Fibroblast of villous mesenchyme (primary cell): ENCODE data around the gene TBC1D30. TPM values are rescaled to one million over a fixed set of nuclear protein-coding genes. Genes with fewer than 3 reads are reported as not detected.

Source experiments
- DNase-seq: peaks from one replicate; pipeline ENCODE4 v3.0.0-alpha.2; 2010; ENCODE audit warnings: low read depth
- H3K4me3 ChIP-seq: 2 replicates; pipeline ENCODE4 v1.5.1; 2011; ENCODE audit warnings: low read depth, mild to moderate bottlenecking, low read length
- total RNA-seq: library from RNA; depleted of rRNA; stranded (reverse); fragments of >200 nt; gene quantifications from 2 replicates; pipeline ENCODE4 v1.2.3, GENCODE V29; 2012
- TF ChIP-seq, protein P1 (sequence below): IDR thresholded peaks from 2 replicates; pipeline ENCODE4 v1.5.1; 2012; ENCODE audit warnings: low read depth, mild to moderate bottlenecking, low read length; ENCODE audit not compliant: insufficient read depth

The TBC1D30 gene
- total RNA-seq, 1 donor: under 0.01 TPM

- DNase-seq: no peak
- H3K4me3 ChIP-seq: no peak overlapping the region
- TF ChIP-seq, protein P1, sequence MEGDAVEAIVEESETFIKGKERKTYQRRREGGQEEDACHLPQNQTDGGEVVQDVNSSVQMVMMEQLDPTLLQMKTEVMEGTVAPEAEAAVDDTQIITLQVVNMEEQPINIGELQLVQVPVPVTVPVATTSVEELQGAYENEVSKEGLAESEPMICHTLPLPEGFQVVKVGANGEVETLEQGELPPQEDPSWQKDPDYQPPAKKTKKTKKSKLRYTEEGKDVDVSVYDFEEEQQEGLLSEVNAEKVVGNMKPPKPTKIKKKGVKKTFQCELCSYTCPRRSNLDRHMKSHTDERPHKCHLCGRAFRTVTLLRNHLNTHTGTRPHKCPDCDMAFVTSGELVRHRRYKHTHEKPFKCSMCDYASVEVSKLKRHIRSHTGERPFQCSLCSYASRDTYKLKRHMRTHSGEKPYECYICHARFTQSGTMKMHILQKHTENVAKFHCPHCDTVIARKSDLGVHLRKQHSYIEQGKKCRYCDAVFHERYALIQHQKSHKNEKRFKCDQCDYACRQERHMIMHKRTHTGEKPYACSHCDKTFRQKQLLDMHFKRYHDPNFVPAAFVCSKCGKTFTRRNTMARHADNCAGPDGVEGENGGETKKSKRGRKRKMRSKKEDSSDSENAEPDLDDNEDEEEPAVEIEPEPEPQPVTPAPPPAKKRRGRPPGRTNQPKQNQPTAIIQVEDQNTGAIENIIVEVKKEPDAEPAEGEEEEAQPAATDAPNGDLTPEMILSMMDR: no peak
Measured at GRCh38 chr12:64877363-64878004, 53.0 kb downstream of the TBC1D30 start.

- TF ChIP-seq, protein P1: no peak
- no peak for DNase-seq
- H3K4me3 ChIP-seq: no peak overlapping the region
Measured at GRCh38 chr12:64882687-64883086, 58.2 kb downstream of the TBC1D30 start.

GRCh38 chr12:64883264-64884163 is 59.1 kb downstream of the TBC1D30 start:
- TF ChIP-seq, protein P1: peak; percentile 11
- DNase-seq: no peak
- H3K4me3 ChIP-seq: no peak overlapping the region

DNA sequence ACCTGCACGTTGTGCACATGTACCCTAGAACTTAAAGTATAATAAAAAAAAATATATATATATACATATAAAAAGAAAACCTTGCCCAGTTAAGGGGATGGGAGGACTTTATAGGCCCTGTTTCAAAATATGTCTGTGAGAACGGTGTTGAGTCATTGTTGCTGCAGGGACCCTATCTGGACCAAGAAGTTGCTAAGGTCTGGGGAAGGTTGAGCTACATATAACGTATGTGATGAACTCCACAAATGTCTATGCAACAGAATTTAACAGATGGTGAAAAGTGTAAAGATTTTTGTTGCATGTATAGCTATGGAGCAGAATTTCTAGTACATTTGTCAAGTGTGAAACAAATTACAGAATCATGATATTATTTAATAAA is 59.7 kb downstream of the TBC1D30 start:
- TF ChIP-seq, protein P1: no peak
- no peak overlapping the region for H3K4me3 ChIP-seq
- no peak for DNase-seq

DNA sequence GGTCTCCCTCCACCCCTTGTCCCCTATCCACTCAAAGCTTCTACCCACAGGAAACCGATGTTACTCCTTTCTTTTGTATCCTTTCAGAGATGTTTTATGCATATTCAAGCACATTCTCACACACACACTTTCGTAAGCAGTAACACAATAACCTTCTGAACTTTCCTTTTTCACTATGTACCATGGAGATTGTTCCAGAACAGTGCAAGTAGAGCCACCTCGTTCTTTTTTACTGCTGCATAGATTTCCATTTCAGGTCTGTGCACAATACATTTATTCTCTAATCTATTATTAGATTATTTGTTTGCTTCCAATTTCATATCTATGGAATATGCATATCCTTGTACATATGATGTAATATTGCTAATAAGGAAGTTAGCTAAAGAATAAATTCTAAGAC is 60.3 kb downstream of the TBC1D30 start:
- no peak overlapping the region for H3K4me3 ChIP-seq
- TF ChIP-seq, protein P1: no peak
- DNase-seq: no peak

DNA sequence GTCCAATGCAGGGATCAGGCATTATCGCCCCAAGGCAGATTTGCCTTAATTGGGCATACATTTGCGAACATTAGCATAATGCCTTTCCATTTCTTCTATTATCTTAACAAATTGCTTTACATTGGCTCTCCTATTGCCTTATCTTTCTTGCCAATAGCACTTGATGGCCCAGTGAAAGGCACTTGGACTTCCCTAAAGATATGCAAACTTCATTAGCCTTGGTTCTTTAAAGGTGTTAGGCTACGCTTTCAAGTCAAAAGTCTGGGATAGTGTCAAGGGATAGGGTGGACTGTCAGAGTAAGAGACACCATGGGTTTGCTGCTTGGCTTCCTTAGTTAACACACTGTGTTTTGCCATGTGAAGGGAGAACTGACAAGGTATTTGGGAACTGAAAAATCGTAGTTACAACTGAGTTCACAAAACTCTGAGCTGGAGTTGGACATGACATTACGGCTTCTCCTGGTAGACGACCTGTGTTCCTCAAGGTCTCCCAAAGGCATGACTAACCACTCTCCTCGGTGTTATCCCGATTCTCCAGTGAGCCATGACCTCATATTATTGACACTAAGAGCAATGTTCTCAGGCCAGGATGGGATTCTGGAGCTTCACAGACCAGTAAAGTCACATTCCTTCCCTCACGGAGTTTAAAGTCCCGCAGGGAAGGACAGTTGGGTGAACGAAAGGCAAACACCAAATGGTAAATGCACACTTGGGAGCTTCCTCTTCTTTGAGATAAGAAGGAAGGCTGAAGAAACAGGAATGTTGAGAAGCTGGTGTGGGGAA is 65.2 kb downstream of the TBC1D30 start:
- H3K4me3 ChIP-seq: no peak overlapping the region
- DNase-seq: no peak
- TF ChIP-seq, protein P1: no peak
